Epithelial cell of esophagus (primary cell): ENCODE results near the gene DRC3.

Source experiments
- DNase-seq: peaks from one replicate; pipeline ENCODE4 v3.0.0; 2010; ENCODE audit warnings: low read depth
- H3K4me3 ChIP-seq: 2 replicates; pipeline ENCODE4 v1.5.1; 2011; ENCODE audit warnings: mild to moderate bottlenecking, low read length, control low read depth
- TF ChIP-seq, protein P1 (sequence below): IDR thresholded peaks from 2 replicates; pipeline ENCODE4 v1.5.1; 2011; ENCODE audit warnings: low read depth, mild to moderate bottlenecking, low read length, control low read depth, inconsistent platforms; ENCODE audit not compliant: insufficient read depth; ENCODE audit errors: missing control alignments

DRC3 gene

DNA sequence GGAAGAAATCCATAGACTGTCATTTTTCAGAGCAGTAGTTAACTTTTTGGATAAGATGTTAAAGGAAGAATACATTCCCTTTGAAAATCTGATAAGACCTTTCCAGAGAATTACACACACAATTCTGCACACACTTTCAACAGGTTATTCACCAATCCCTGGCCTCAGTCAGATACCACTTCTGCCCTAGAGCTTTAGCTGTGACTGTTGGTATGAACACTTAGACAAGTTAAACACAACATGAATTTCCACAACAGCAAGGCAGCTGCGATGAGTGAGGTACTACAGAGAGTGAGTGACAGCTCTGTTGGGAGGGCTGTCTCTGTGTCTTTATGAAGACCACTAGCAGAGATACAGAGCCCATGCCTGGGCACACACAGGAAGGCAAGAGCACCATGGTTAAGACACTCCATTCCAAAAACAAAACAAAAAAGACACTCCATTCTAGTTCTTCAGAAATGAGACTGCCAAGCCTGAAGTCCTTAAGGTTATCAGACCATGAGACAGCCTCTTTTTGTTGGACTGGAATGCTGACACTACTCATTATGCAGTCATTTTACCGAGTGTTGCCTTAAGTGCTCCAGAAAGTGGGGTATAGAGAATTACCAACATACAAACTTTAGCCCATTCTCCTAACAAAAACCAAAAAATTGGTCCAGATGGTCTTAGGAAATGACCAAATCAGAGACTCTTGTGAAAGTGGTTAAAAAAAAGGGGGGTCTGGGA is 42.8 kb upstream of the DRC3 start:
- peak; percentile 27 for DNase-seq
- TF ChIP-seq, protein P1, sequence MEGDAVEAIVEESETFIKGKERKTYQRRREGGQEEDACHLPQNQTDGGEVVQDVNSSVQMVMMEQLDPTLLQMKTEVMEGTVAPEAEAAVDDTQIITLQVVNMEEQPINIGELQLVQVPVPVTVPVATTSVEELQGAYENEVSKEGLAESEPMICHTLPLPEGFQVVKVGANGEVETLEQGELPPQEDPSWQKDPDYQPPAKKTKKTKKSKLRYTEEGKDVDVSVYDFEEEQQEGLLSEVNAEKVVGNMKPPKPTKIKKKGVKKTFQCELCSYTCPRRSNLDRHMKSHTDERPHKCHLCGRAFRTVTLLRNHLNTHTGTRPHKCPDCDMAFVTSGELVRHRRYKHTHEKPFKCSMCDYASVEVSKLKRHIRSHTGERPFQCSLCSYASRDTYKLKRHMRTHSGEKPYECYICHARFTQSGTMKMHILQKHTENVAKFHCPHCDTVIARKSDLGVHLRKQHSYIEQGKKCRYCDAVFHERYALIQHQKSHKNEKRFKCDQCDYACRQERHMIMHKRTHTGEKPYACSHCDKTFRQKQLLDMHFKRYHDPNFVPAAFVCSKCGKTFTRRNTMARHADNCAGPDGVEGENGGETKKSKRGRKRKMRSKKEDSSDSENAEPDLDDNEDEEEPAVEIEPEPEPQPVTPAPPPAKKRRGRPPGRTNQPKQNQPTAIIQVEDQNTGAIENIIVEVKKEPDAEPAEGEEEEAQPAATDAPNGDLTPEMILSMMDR, result no peak
- no peak overlapping the region for H3K4me3 ChIP-seq

DNA sequence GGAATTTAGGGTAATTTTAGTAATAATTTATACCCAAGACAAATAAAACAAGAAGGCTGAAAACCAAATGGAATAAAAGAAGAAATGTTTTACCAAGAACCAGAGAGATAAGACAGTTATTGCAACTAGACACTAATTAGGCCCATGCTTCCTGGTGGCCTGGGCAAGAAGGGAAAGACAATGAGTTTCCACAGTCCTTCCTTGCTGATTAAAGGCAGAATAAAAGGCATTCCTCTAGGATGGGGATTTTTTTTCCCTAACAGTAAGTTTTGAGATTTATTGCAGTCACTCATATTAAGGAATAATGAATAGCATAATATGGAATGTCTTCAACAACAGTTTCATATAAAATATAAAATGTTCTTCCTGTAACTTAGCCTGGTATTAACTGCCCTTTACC is 42.0 kb upstream of the DRC3 start:
- TF ChIP-seq, protein P1, result no peak
- H3K4me3 ChIP-seq, result no peak overlapping the region

DNA sequence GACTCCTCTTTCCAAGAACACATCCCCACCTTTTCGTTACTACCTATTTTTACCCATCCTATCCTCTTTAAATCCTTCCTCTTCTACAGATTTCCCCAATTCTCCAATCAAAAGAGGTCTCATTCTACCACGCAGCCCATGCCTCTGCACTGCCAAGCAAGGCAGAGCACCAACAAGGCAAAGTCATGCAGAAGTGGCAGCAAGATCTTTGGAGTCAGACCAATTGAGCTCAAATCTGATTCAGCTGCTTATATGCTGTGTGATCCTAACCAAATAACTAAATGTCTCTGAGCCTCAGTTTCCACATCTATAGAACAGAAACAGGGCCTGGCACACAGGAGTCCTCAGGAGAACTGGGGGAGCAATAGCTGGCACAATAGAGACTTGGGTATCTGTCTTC is 41.5 kb upstream of the DRC3 start:
- H3K4me3 ChIP-seq, result no peak overlapping the region
- TF ChIP-seq, protein P1, result no peak
- DNase-seq, result no peak

More for the DNA sequence above, 42.0 kb upstream of the DRC3 start:
- DNase-seq, result no peak

DNA sequence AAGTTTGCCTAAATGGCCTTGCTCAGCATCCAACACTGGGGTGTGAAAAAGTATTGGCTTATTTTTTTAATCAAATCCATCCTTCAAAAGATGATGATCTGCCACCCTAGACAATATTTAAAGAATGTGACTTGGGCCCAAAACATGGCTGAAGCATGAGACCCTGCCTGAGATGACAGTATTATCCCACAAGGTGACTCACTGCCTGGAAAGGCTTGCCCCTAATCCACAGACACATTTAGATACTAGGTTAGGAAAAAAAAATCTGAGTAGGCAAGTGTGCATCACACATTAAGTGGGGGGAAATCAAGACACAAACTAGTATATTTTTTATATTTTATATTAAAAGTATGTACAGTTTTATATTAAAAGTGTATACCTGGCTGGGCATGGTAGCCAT is 38.9 kb upstream of the DRC3 start:
- no peak for DNase-seq
- TF ChIP-seq, protein P1, result no peak
- no peak overlapping the region for H3K4me3 ChIP-seq

DNA sequence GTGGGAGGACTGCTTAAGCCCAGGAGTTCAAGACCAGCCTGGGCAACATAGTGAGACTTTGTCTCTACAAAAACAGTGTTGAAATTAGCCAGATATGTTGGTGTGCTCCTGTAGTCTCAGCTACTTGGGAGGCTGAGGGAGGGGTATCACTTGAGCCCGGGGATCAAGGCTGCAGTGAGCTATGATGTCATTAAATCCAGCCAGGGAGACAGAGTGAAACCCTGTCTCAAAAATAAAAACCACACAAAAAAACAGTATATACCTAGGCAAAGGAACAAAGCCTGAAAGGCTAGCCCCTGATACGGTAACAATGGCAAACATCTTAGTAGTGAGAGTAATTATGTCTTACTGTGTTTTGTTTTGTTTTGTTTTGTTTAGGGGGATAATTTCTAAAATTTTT is 38.4 kb upstream of the DRC3 start:
- TF ChIP-seq, protein P1, result no peak
- DNase-seq, result no peak
- H3K4me3 ChIP-seq, result no peak overlapping the region

DNA sequence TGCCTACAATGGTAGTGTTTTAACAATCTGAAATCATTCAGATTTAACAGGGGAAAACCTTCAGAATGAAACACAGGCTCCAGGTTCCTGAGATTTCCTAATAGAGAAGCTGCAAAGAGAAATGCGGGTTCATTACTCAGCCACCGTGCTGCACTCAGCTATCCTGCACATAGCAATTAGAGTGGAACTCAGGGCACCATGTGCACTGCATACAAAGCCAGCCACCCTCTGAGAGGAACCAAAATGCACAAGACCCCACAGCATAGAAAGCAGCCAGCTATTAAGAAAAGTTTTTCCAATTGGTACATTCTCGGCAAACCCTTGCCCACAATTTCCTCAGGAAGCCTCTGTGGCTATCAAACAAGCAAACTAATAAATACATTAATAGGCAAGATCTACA is 37.9 kb upstream of the DRC3 start:
- no peak for DNase-seq
- H3K4me3 ChIP-seq, result no peak overlapping the region
- TF ChIP-seq, protein P1, result no peak

DNA sequence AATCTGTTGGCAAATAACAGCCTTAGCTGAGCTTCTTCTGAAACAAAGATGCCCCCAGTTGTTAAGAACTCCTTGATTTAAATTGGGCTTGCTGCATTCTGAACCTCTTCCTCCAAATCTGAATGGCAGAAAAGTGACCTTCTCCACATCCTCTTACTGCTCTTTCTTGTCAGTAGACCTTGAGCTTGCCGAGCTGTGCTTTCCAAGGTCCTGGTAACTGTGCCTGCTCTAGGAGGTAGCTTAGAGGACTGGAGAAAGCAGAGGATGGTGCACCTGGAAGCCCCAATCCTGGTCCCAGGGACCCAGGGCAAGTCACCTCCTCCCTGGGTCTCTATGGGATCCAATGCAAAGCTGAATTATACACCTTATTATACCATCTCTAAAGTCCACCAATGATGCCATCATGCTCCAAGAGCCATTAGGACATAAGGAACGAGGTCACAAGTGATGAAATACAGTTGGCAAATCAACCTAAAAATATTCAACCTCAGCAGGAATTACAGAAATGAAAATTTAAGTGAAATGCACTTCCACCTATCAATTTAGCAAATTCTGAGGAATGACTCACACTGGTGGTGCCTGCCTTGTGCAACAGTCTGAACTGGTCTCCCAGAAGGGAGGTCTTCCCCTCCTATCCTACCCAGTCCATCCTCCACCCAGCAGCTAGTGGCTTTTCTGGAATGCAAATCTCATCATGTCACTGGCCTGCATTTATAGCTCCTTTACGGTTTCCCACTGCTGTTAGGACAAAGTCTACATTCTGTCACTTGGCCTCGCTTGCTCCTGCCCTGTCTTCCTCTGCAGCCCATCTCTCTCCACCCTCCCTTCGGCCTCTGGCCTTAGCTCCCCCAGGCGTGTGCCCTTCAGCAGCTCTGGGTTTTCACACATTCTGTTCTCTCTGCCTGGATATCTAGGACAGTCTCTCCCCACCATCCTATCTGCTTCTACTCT is 37.1 kb upstream of the DRC3 start:
- H3K4me3 ChIP-seq, result no peak overlapping the region

More for the DNA sequence above, 37.1 kb upstream of the DRC3 start:
- DNase-seq, result peak; percentile 69
- TF ChIP-seq, protein P1, result no peak
